Measurements from ENCODE around the gene CGN. TPM values are rescaled to one million over a fixed set of nuclear protein-coding genes. Genes with fewer than 3 reads are reported as not detected.

Gene CGN
- total RNA-seq, 2 donors from 2014 or later = 2.0 to 2.7 TPM

GRCh38 chr1:151494741-151495281, 16.4 kb upstream of the CGN start:
- intact Hi-C loops (cut with DNase I) = no loop called here
- DNase-seq (no peak), ATAC-seq (peak in 1 of 2 donors; percentile 88)

GRCh38 chr1:151495316-151495715, 15.9 kb upstream of the CGN start:
- no peak for ATAC-seq
- intact Hi-C loops (cut with DNase I) = no loop called here
- DNase-seq = no peak

- no peak for DNase-seq
- ATAC-seq = no peak
- intact Hi-C loops (cut with DNase I) = no loop called here
Measured at GRCh38 chr1:151499365-151499764, 11.8 kb upstream of the CGN start.

GRCh38 chr1:151499930-151500329, 11.3 kb upstream of the CGN start:
- ATAC-seq = no peak
- intact Hi-C loops (cut with DNase I) = no loop called here
- no peak for DNase-seq

- no peak for DNase-seq
- no peak for ATAC-seq
- intact Hi-C loops (cut with DNase I) = no loop called here
Measured at GRCh38 chr1:151501474-151501873, 9.7 kb upstream of the CGN start.

- no peak for ATAC-seq
- no peak for DNase-seq
- intact Hi-C loops (cut with DNase I) = no loop called here
Measured at GRCh38 chr1:151502035-151502700, 9.0 kb upstream of the CGN start.

GRCh38 chr1:151502859-151503780, 8.1 kb upstream of the CGN start:
- intact Hi-C loops (cut with DNase I) = no loop called here
- ATAC-seq = no peak
- DNase-seq = no peak

- intact Hi-C loops (cut with DNase I) = no loop called here
- no peak for ATAC-seq
- no peak for DNase-seq
Measured at GRCh38 chr1:151504252-151504651, 6.9 kb upstream of the CGN start.

- ATAC-seq (no peak), DNase-seq (no peak)
- intact Hi-C loops (cut with DNase I) = loop anchor here in 1 of 2 donors (5.0 kb wide), 1 partner anchor 53 kb away; no protein-coding TSS in a partner anchor
Measured at GRCh38 chr1:151504759-151505158, 6.4 kb upstream of the CGN start.

- intact Hi-C loops (cut with DNase I) = loop anchor here in 1 of 2 donors (5.0 kb wide), 1 partner anchor 48 kb away; no protein-coding TSS in a partner anchor
- ATAC-seq (no peak), DNase-seq (no peak)
Measured at GRCh38 chr1:151508833-151509232, 2.4 kb upstream of the CGN start.

GRCh38 chr1:151509350-151510019, 1.7 kb upstream of the CGN start:
- ATAC-seq (no peak), DNase-seq (no peak)
- intact Hi-C loops (cut with DNase I) = loop anchor here in 1 of 2 donors (5.0 kb wide), 1 partner anchor 48 kb away; no protein-coding TSS in a partner anchor

GRCh38 chr1:151510020-151510405, 1.2 kb upstream of the CGN start:
- ATAC-seq = no peak
- no peak for DNase-seq
- intact Hi-C loops (cut with DNase I) = no loop called here

GRCh38 chr1:151510614-151510956, 602 bp upstream of the CGN start:
- intact Hi-C loops (cut with DNase I) = no loop called here
- DNase-seq = no peak
- no peak for ATAC-seq

- intact Hi-C loops (cut with DNase I) = no loop called here
- ATAC-seq (peak; percentile 13 to 39), DNase-seq (peak; percentile 33)
Measured at GRCh38 chr1:151511636-151512215, 539 bp downstream of the CGN start.

GRCh38 chr1:151512326-151512725, 1.1 kb downstream of the CGN start:
- intact Hi-C loops (cut with DNase I) = no loop called here
- ATAC-seq (no peak), DNase-seq (no peak)

- no peak for ATAC-seq
- intact Hi-C loops (cut with DNase I) = no loop called here
- no peak for DNase-seq
Measured at GRCh38 chr1:151512801-151513625, 1.8 kb downstream of the CGN start.

- intact Hi-C loops (cut with DNase I) = no loop called here
- DNase-seq = no peak
- peak in 1 of 2 donors; percentile 6 for ATAC-seq
Measured at GRCh38 chr1:151513626-151514121, 2.5 kb downstream of the CGN start.

- DNase-seq (no peak), ATAC-seq (no peak)
- intact Hi-C loops (cut with DNase I) = no loop called here
Measured at GRCh38 chr1:151514366-151514765, 3.2 kb downstream of the CGN start.
